Fibroblast of lung (primary cell): ENCODE results near the gene DPP10.

Experiments
- CTCF ChIP-seq, 2 donors: IDR thresholded peaks in 1 of 2; conservative IDR thresholded peaks in 1 of 2; 1 replicate in 1 of 2; 2 replicates in 1 of 2; pipeline ENCODE4 v1.5.1; 2011 to 2012; ENCODE audit warnings: low read length in 2 of 2, control low read depth in 1 of 2, inconsistent platforms in 1 of 2, low read depth in 1 of 2, mild to moderate bottlenecking in 1 of 2
- EZH2 ChIP-seq: IDR thresholded peaks from 2 replicates; pipeline ENCODE4 v1.5.1; 2012; ENCODE audit warnings: low read length, control low read depth, mild to moderate bottlenecking; ENCODE audit errors: missing control alignments

- TF ChIP-seq CTCF (conservative IDR thresholded peaks at IDR 0.05 in 1 of 2, IDR thresholded peaks at IDR 0.05 in 1 of 2; ENCODE audit: low read depth in 1 of 2, low read length in 2 of 2) = no peak
- no peak for TF ChIP-seq EZH2
These were observed 126.7 kb downstream of the DPP10 start for GRCh38 chr2:114569166-114569565.
